GM12878 (cell line): ENCODE measurements around the gene GPR158. TPM values are rescaled to one million over a fixed set of nuclear protein-coding genes. Genes with fewer than 3 reads are reported as not detected.

Experiments
- ATAC-seq: fragments of 200-7000 bp; cut with Tn5 transposase; 3 replicates; pipeline ENCODE4 v1.9.1; 2020; ENCODE audit warnings: mild to moderate bottlenecking, moderate library complexity
- BruUV-seq: library from RNA; stranded (reverse); fragments of 400-500 nt; replicated peaks from 2 replicates; lab custom pipeline; 2021; lab: Mats Ljungman, UMichigan
- CTCF ChIA-PET: fragments of 300-600 bp; sonication (Branson Sonifier 250); formaldehyde crosslinking; extraction: SDS; loops from one replicate; lab custom pipeline; 2021; ENCODE audit warnings: inconsistent platforms; lab: Yijun Ruan, JAX
- POLR2A ChIA-PET: fragments of 350-600 bp; formaldehyde crosslinking; extraction: SDS; loops from one replicate; lab custom pipeline; 2021; ENCODE audit warnings: inconsistent platforms; lab: Charles Lee
- RAD21 ChIA-PET: fragments of 300-600 bp; sonication (Branson Sonifier 250); formaldehyde crosslinking; loops from one replicate; lab custom pipeline; 2023; ENCODE audit warnings: antibody characterized with exemption; ENCODE audit not compliant: unreplicated experiment; lab: Charles Lee
- SMC1A ChIA-PET: fragments of 300-600 bp; sonication (Branson Sonifier 250); formaldehyde crosslinking; loops from one replicate; lab custom pipeline; 2023; ENCODE audit not compliant: unreplicated experiment, uncharacterized antibody; lab: Charles Lee
- DNase-seq: peaks from one replicate; pipeline ENCODE4 v3.0.0-alpha.2; 2011; ENCODE audit warnings: low read depth, low spot score
- FAIRE-seq: peaks from 3 replicates; lab custom pipeline; 2011; peaks lifted over from hg19 to GRCh38; lab: Jason Lieb, UNC
- H2AFZ ChIP-seq: 2 replicates; pipeline ENCODE4 v1.6.0; 2011; ENCODE audit warnings: low read depth, low read length, control low read depth; ENCODE audit not compliant: control insufficient read depth
- H3K27ac ChIP-seq: 2 replicates; pipeline ENCODE4 v1.5.1; 2011; ENCODE audit warnings: control low read depth; ENCODE audit not compliant: control insufficient read depth, insufficient read depth
- H3K27me3 ChIP-seq, 2 experiments: replicated peaks in 1 of 2; 2 replicates each; pipeline versions ENCODE4 v1.6.0 to v1.6.1; 2011; ENCODE audit warnings: low read length in 1 of 2; ENCODE audit not compliant: control insufficient read depth in 2 of 2, insufficient read depth in 2 of 2
- H3K36me3 ChIP-seq, 2 experiments: 2 replicates each; pipeline ENCODE4 v1.5.1; 2011; ENCODE audit warnings: low read length in 1 of 2; ENCODE audit not compliant: control insufficient read depth in 2 of 2, insufficient read depth in 2 of 2
- H3K4me1 ChIP-seq: 2 replicates; pipeline ENCODE4 v1.6.1; 2011; ENCODE audit warnings: mild to moderate bottlenecking, low read length, moderate library complexity, mixed read lengths; ENCODE audit not compliant: control insufficient read depth, insufficient read depth
- H3K4me2 ChIP-seq: 2 replicates; pipeline ENCODE4 v1.6.0; 2011; ENCODE audit warnings: control low read depth; ENCODE audit not compliant: control insufficient read depth, insufficient read depth
- H3K4me3 ChIP-seq: fragments of 200-600 bp; sonication (generic); 2 replicates; pipeline ENCODE4 v1.5.1; 2016
- H3K79me2 ChIP-seq: 2 replicates; pipeline ENCODE4 v1.6.0; 2011; ENCODE audit warnings: low read length; ENCODE audit not compliant: control insufficient read depth, insufficient read depth
- H3K9ac ChIP-seq: 2 replicates; pipeline ENCODE4 v1.8.0; 2011; ENCODE audit warnings: low read length, control low read depth, mixed read lengths; ENCODE audit not compliant: control insufficient read depth, insufficient read depth
- H3K9me3 ChIP-seq: replicated peaks from 3 replicates; pipeline ENCODE4 v1.5.1; 2011; ENCODE audit warnings: mild to moderate bottlenecking, low read length; ENCODE audit not compliant: control insufficient read depth, insufficient read depth
- H4K20me1 ChIP-seq: 2 replicates; pipeline ENCODE4 v1.6.0; 2011; ENCODE audit not compliant: control insufficient read depth, insufficient read depth
- ATF7 ChIP-seq: fragments of 450-650 bp; IDR thresholded peaks from 2 replicates; pipeline ENCODE4 v1.6.1; 2016; ENCODE audit warnings: low read depth, mild to moderate bottlenecking
- ESRRA ChIP-seq: IDR thresholded peaks from 2 replicates; pipeline ENCODE4 v1.6.1; 2012; ENCODE audit warnings: mild to moderate bottlenecking, low read length, improper control_type of control experiment
- POLR2AphosphoS5 ChIP-seq: IDR thresholded peaks from 2 replicates; pipeline ENCODE4 v1.6.1; 2011; ENCODE audit warnings: mild to moderate bottlenecking, low read length, inconsistent platforms
- RAD21 ChIP-seq: IDR thresholded peaks from 2 replicates; pipeline ENCODE4 v1.6.1; 2011; ENCODE audit warnings: mild to moderate bottlenecking, low read depth, low read length, moderate library complexity; ENCODE audit not compliant: insufficient read depth
- RB1 ChIP-seq: fragments of 450-650 bp; formaldehyde crosslinking; IDR thresholded peaks from 2 replicates; pipeline ENCODE4 v1.6.1; 2017; ENCODE audit warnings: mild to moderate bottlenecking, borderline replicate concordance
- RBBP5 ChIP-seq: fragments of 200-600 bp; sonication (generic); conservative IDR thresholded peaks from 2 replicates; pipeline ENCODE4 v1.6.1; 2016
- SREBF2 ChIP-seq: IDR thresholded peaks from 2 replicates; pipeline ENCODE4 v1.6.1; 2012; ENCODE audit warnings: mild to moderate bottlenecking, low read length
- STAT3 ChIP-seq: IDR thresholded peaks from 2 replicates; pipeline ENCODE4 v1.6.1; 2011; ENCODE audit warnings: low read depth, low read length, improper control_type of control experiment
- ZNF217 ChIP-seq: fragments of 450-650 bp; IDR thresholded peaks from 2 replicates; pipeline ENCODE4 v1.6.1; 2017; ENCODE audit warnings: antibody characterized with exemption, mild to moderate bottlenecking
- WGBS: methylation state at CpG from one replicate; pipeline ENCODE4 v1.1.6; 2016; ENCODE audit warnings: low lambda C conversion rate; ENCODE audit not compliant: insufficient replicate concordance, insufficient coverage; ENCODE audit errors: missing lambda C conversion rate; 5-methylcytosine and 5-hydroxymethylcytosine counted together
- in situ Hi-C: fragments of 300-500 bp; cut with MboI; formaldehyde crosslinking; loops from 9 replicates; pipeline ENCODE4 v1.14.3; 2018; ENCODE audit warnings: mixed read lengths
- intact Hi-C: fragments of 100-400 bp; cut with micrococcal nuclease; formaldehyde crosslinking; loops from one replicate; pipeline ENCODE4 v1.14.2; 2022; ENCODE audit not compliant: unreplicated experiment
- polyA plus RNA-seq, 11 experiments: library from polyadenylated mRNA; depleted of rRNA in 4 of 11; unstranded in 6 of 11; stranded (reverse) in 5 of 11; fragments of >200 nt; fragmentation: Nextera tagmentation in 4 of 11; fragmentation: Illumina TruSeq in 1 of 11; extraction: Ambion mirVana in 4 of 11; extraction: Trizol in 1 of 11; gene quantifications; 1 replicate in 1 of 11; 2 replicates in 10 of 11; pipeline versions ENCODE4 v1.2.1 to v1.2.3, GENCODE V29; 2011 to 2016; ENCODE audit warnings: inconsistent platforms in 2 of 11, missing spikeins in 2 of 11, low read depth in 1 of 11
- total RNA-seq, 4 experiments: library from RNA; depleted of rRNA in 3 of 4; stranded (reverse); fragments of >200 nt in 3 of 4; fragmentation: Illumina TruSeq in 1 of 4; extraction: Trizol in 1 of 4; gene quantifications; 2 replicates each; pipeline versions ENCODE4 v1.2.1 to v1.2.3, GENCODE V29; 2013 to 2021
- TF ChIP-seq, protein P1 (sequence below): IDR thresholded peaks from 2 replicates; pipeline ENCODE4 v1.6.1; 2012; ENCODE audit warnings: low read depth, low read length, improper control_type of control experiment
- TF ChIP-seq, protein P2 (sequence below), 3 experiments: IDR thresholded peaks in 2 of 3; conservative IDR thresholded peaks in 1 of 3; 2 replicates each; pipeline ENCODE4 v1.5.1; 2011; ENCODE audit warnings: low read depth in 3 of 3, low read length in 3 of 3, mild to moderate bottlenecking in 3 of 3, control low read depth in 2 of 3, moderate library complexity in 2 of 3, inconsistent platforms in 1 of 3, mixed read lengths in 1 of 3; ENCODE audit not compliant: control insufficient read depth in 2 of 3, insufficient read depth in 1 of 3; ENCODE audit errors: extremely low read depth in 1 of 3
- TF ChIP-seq, protein P3 (sequence below): fragments of 150-350 bp; IDR thresholded peaks from 2 replicates; pipeline ENCODE4 v1.6.1; 2014; ENCODE audit warnings: mild to moderate bottlenecking, low read depth, low read length
- TF ChIP-seq, protein P4 (sequence below): IDR thresholded peaks from 2 replicates; pipeline ENCODE4 v1.6.1; 2012; ENCODE audit warnings: low read depth, low read length, improper control_type of control experiment
- TF ChIP-seq, protein P5 (sequence below): fragments of 450-650 bp; conservative IDR thresholded peaks from 2 replicates; pipeline ENCODE4 v1.6.1; 2017; ENCODE audit warnings: mild to moderate bottlenecking, moderate library complexity

The GPR158 gene
- total and polyA plus RNA-seq, 10 of the 15 experiments (the other 5 are each of a cell fraction or from before 2014, with no cell fraction given): not detected

DNA sequence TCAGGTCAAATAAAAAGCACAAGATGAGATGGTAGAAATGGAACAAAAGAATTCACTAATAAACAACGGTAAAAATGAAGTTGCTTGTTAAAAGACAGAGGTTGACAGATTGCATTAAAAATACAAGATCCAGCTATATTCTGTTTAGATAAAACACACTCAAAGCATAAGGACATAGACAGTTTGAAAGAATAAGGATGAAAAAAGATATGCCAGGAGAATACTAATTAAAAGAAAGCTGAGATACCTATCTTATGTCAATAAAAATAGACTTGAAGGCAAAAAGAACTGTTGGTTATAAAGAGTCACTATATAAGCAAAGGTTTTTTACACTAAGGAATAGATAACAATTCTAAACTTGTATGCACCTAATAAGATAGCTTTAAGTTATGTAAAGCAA lies 105.3 kb downstream of the GPR158 start (continued):
- TF ChIP-seq RBBP5: no peak
- no peak for TF ChIP-seq SREBF2

DNA sequence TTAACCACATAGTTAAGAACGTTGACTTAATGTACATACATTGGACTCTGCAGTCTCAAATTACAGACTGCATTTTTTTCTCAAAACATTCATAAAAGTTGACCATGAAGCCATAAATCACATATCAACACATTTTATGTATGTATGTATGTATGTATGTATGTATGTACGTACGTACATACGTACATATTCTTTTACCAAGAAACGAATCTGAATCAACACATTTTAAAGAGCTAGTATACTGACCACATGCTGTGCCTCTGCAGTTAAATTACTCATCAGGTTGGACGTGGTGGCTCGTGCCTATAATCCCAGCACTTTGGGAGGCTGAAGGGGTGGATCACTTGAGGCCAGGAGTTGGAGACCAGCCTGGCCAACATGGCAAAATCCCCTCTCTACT lies 105.8 kb downstream of the GPR158 start:
- ATAC-seq (no peak), DNase-seq (no peak), FAIRE-seq (no peak)
- TF ChIP-seq POLR2AphosphoS5: no peak
- TF ChIP-seq, protein P1, sequence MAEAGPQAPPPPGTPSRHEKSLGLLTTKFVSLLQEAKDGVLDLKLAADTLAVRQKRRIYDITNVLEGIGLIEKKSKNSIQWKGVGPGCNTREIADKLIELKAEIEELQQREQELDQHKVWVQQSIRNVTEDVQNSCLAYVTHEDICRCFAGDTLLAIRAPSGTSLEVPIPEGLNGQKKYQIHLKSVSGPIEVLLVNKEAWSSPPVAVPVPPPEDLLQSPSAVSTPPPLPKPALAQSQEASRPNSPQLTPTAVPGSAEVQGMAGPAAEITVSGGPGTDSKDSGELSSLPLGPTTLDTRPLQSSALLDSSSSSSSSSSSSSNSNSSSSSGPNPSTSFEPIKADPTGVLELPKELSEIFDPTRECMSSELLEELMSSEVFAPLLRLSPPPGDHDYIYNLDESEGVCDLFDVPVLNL: no peak
- TF ChIP-seq, protein P2, sequence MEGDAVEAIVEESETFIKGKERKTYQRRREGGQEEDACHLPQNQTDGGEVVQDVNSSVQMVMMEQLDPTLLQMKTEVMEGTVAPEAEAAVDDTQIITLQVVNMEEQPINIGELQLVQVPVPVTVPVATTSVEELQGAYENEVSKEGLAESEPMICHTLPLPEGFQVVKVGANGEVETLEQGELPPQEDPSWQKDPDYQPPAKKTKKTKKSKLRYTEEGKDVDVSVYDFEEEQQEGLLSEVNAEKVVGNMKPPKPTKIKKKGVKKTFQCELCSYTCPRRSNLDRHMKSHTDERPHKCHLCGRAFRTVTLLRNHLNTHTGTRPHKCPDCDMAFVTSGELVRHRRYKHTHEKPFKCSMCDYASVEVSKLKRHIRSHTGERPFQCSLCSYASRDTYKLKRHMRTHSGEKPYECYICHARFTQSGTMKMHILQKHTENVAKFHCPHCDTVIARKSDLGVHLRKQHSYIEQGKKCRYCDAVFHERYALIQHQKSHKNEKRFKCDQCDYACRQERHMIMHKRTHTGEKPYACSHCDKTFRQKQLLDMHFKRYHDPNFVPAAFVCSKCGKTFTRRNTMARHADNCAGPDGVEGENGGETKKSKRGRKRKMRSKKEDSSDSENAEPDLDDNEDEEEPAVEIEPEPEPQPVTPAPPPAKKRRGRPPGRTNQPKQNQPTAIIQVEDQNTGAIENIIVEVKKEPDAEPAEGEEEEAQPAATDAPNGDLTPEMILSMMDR (IDR thresholded peaks at IDR 0.05 in 2 of 3, conservative IDR thresholded peaks at IDR 0.05 in 1 of 3; ENCODE audit: control insufficient read depth in 2 of 3, extremely low read depth in 1 of 3, insufficient read depth in 1 of 3, low read depth in 3 of 3, low read length in 3 of 3): no peak
- no peak for TF ChIP-seq ESRRA
- TF ChIP-seq RB1: no peak
- no peak for TF ChIP-seq STAT3
- no peak for TF ChIP-seq RAD21
- TF ChIP-seq, protein P3, sequence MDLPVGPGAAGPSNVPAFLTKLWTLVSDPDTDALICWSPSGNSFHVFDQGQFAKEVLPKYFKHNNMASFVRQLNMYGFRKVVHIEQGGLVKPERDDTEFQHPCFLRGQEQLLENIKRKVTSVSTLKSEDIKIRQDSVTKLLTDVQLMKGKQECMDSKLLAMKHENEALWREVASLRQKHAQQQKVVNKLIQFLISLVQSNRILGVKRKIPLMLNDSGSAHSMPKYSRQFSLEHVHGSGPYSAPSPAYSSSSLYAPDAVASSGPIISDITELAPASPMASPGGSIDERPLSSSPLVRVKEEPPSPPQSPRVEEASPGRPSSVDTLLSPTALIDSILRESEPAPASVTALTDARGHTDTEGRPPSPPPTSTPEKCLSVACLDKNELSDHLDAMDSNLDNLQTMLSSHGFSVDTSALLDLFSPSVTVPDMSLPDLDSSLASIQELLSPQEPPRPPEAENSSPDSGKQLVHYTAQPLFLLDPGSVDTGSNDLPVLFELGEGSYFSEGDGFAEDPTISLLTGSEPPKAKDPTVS: no peak
- TF ChIP-seq, protein P4, sequence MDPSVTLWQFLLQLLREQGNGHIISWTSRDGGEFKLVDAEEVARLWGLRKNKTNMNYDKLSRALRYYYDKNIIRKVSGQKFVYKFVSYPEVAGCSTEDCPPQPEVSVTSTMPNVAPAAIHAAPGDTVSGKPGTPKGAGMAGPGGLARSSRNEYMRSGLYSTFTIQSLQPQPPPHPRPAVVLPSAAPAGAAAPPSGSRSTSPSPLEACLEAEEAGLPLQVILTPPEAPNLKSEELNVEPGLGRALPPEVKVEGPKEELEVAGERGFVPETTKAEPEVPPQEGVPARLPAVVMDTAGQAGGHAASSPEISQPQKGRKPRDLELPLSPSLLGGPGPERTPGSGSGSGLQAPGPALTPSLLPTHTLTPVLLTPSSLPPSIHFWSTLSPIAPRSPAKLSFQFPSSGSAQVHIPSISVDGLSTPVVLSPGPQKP: no peak
- TF ChIP-seq, protein P5, sequence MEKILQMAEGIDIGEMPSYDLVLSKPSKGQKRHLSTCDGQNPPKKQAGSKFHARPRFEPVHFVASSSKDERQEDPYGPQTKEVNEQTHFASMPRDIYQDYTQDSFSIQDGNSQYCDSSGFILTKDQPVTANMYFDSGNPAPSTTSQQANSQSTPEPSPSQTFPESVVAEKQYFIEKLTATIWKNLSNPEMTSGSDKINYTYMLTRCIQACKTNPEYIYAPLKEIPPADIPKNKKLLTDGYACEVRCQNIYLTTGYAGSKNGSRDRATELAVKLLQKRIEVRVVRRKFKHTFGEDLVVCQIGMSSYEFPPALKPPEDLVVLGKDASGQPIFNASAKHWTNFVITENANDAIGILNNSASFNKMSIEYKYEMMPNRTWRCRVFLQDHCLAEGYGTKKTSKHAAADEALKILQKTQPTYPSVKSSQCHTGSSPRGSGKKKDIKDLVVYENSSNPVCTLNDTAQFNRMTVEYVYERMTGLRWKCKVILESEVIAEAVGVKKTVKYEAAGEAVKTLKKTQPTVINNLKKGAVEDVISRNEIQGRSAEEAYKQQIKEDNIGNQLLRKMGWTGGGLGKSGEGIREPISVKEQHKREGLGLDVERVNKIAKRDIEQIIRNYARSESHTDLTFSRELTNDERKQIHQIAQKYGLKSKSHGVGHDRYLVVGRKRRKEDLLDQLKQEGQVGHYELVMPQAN: no peak
- TF ChIP-seq ZNF217: no peak
- no peak for TF ChIP-seq ATF7
- no peaks in the 10 kb centered on the region for H4K20me1 ChIP-seq
- H3K79me2 ChIP-seq: no peaks in the 10 kb centered on the region
- in situ Hi-C loops: no loop called here
- H3K9me3 ChIP-seq: no peaks in the 10 kb centered on the region; the same call in 2 of the 3 replicates
- H3K4me2 ChIP-seq: no peak overlapping the region
- no peak overlapping the region for H3K9ac ChIP-seq
- WGBS: 44% methylated on average over 7 of the region's 7 CpGs
- H3K4me1 ChIP-seq: no peaks in the 10 kb centered on the region
- H3K36me3 ChIP-seq: no peaks in the 10 kb centered on the region
- SMC1A ChIA-PET: no interaction called here
- no peaks in the 10 kb centered on the region for H3K27me3 ChIP-seq
- no peak overlapping the region for H3K27ac ChIP-seq
- CTCF ChIA-PET: no interaction called here
- H2AFZ ChIP-seq: no peak overlapping the region
- POLR2A ChIA-PET: no interaction called here
- no peak overlapping the region for H3K4me3 ChIP-seq
- intact Hi-C loops: no loop called here
- no TSS peak for BruUV-seq
- RAD21 ChIA-PET: no interaction called here
